DMS114 treated with DMSO at 0.1 percent for 48 hours (cell line): ENCODE data around the gene PPARG.
"Not testable (repeated sequence)": the region's sequence is repeated elsewhere in the genome, so short reads cannot be mapped to it uniquely, and the experiment has no call there.

ENCODE experiments used
- DNase-seq: peaks from one replicate; lab custom pipeline; 2025; ENCODE audit not compliant: unreplicated experiment; lab: John Stamatoyannopoulos, UW

PPARG gene

GRCh38 chr3:12375572-12375971, 86.7 kb downstream of the PPARG start:
- DNase-seq: no peak

GRCh38 chr3:12379640-12380429, 91.0 kb downstream of the PPARG start:
- no peak for DNase-seq

GRCh38 chr3:12380461-12380860, 91.6 kb downstream of the PPARG start:
- DNase-seq: no peak

GRCh38 chr3:12381199-12381598, 92.3 kb downstream of the PPARG start:
- no peak for DNase-seq

GRCh38 chr3:12383218-12383617, 94.3 kb downstream of the PPARG start:
- no peak for DNase-seq

- DNase-seq: no peak
These were observed 95.8 kb downstream of the PPARG start for GRCh38 chr3:12384451-12385233.

- not testable (repeated sequence) for DNase-seq
These were observed 97.8 kb downstream of the PPARG start for GRCh38 chr3:12386514-12387291.

GRCh38 chr3:12388185-12388584, 99.3 kb downstream of the PPARG start:
- DNase-seq: no peak

- no peak for DNase-seq
These were observed 103.4 kb downstream of the PPARG start for GRCh38 chr3:12392101-12392878.

GRCh38 chr3:12393894-12394293, 105.0 kb downstream of the PPARG start:
- DNase-seq: no peak

- no peak for DNase-seq
These were observed 105.8 kb downstream of the PPARG start for GRCh38 chr3:12394569-12395271.

- DNase-seq: no peak
These were observed 106.6 kb downstream of the PPARG start for GRCh38 chr3:12395349-12396012.

- DNase-seq: no peak
These were observed 107.6 kb downstream of the PPARG start for GRCh38 chr3:12396471-12396870.

- DNase-seq: no peak
These were observed 110.4 kb downstream of the PPARG start for GRCh38 chr3:12399226-12399625.

- no peak for DNase-seq
These were observed 111.8 kb downstream of the PPARG start for GRCh38 chr3:12400616-12401194.

GRCh38 chr3:12401208-12401607, 112.3 kb downstream of the PPARG start:
- DNase-seq: no peak

- DNase-seq: no peak
These were observed 116.8 kb downstream of the PPARG start for GRCh38 chr3:12405432-12406272.

GRCh38 chr3:12408984-12409683, 120.3 kb downstream of the PPARG start:
- DNase-seq: no peak
